VCaP (cell line): ENCODE measurements around the gene MIR17HG.
"Not testable (repeated sequence)": the region's sequence is repeated elsewhere in the genome, so short reads cannot be mapped to it uniquely, and the experiment has no call there.

Experiments
- H3K27ac ChIP-seq: fragments of 450-650 bp; 2 replicates; pipeline ENCODE4 v1.5.1; 2017
- TF ChIP-seq, protein P1 (sequence below): fragments of 450-650 bp; conservative IDR thresholded peaks from 2 replicates; pipeline ENCODE4 v1.5.1; 2017; ENCODE audit warnings: mild to moderate bottlenecking, moderate library complexity

Gene MIR17HG

GRCh38 chr13:91347996-91348905, 764 bp downstream of the MIR17HG start:
- peak overlapping the region; percentile 97 for H3K27ac ChIP-seq
- TF ChIP-seq, protein P1, sequence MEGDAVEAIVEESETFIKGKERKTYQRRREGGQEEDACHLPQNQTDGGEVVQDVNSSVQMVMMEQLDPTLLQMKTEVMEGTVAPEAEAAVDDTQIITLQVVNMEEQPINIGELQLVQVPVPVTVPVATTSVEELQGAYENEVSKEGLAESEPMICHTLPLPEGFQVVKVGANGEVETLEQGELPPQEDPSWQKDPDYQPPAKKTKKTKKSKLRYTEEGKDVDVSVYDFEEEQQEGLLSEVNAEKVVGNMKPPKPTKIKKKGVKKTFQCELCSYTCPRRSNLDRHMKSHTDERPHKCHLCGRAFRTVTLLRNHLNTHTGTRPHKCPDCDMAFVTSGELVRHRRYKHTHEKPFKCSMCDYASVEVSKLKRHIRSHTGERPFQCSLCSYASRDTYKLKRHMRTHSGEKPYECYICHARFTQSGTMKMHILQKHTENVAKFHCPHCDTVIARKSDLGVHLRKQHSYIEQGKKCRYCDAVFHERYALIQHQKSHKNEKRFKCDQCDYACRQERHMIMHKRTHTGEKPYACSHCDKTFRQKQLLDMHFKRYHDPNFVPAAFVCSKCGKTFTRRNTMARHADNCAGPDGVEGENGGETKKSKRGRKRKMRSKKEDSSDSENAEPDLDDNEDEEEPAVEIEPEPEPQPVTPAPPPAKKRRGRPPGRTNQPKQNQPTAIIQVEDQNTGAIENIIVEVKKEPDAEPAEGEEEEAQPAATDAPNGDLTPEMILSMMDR: no peak

DNA sequence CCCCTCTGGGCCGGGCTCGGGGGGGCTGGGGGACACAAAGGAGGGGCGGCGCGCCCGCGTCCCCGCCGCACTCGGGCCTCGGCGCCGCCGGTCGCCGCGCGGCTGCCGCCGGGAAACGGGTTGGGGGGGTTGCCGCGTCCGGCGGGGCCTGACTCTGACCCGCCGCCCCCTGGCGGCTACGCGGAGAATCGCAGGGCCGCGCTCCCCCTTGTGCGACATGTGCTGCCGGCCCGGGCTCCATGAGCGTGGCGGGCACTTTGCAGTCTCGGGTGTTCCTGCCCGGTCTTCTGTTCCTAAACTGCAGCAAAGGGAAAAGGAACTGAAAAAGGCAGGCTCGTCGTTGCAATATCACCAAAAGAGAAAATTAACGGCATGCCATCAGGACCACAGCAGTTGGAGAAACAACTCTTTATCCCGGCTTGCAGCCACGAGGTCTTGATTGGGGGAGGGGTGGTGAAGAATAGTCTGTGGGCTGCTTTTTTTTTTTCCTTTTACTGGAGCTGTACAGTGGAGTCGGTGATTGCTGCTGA, 1.5 kb downstream of the MIR17HG start:
- TF ChIP-seq, protein P1: peak; percentile 94
- peak overlapping the region; percentile 97 for H3K27ac ChIP-seq

- peak overlapping the region; percentile 97 for H3K27ac ChIP-seq
- TF ChIP-seq, protein P1: no peak
These were observed 2.8 kb downstream of the MIR17HG start for GRCh38 chr13:91349992-91350911.

DNA sequence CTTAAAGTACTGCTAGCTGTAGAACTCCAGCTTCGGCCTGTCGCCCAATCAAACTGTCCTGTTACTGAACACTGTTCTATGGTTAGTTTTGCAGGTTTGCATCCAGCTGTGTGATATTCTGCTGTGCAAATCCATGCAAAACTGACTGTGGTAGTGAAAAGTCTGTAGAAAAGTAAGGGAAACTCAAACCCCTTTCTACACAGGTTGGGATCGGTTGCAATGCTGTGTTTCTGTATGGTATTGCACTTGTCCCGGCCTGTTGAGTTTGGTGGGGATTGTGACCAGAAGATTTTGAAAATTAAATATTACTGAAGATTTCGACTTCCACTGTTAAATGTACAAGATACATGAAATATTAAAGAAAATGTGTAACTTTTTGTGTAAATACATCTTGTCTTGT, 3.6 kb downstream of the MIR17HG start:
- no peak overlapping the region; the same call in 1 of the 2 replicates for H3K27ac ChIP-seq
- TF ChIP-seq, protein P1: no peak

GRCh38 chr13:91351980-91352379, 4.5 kb downstream of the MIR17HG start:
- TF ChIP-seq, protein P1: no peak
- no peak overlapping the region for H3K27ac ChIP-seq

DNA sequence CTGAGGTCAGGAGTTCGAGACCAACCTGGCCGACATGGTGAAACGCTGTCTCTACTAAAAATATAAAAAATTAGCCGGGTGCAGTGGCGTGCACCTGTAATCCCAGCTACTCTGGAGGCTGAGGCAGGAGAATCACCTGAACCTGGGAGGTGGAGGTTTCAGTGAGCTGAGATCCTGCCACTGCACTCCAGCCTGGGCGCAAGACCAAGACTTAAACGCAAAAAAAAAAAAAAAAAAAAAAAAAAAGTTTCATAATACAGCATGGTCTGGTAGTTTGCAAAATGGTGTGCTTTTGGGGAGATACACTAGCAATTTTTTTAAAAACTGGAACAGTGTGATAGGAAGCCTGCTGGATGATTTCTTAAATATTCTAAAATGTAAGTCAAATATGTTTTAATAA, 5.4 kb downstream of the MIR17HG start:
- H3K27ac ChIP-seq: not testable (repeated sequence)

- H3K27ac ChIP-seq: no peak overlapping the region
- TF ChIP-seq, protein P1: no peak
These were observed 6.0 kb downstream of the MIR17HG start for GRCh38 chr13:91353494-91353893.
